Hepatocyte (in vitro differentiated cells): ENCODE data around the gene S100A6.

Experiments used
- EZH2 ChIP-seq: fragments of 200-600 bp; sonication (generic); IDR thresholded peaks from 2 replicates; pipeline ENCODE4 v1.6.1; 2016; ENCODE audit warnings: antibody characterized with exemption, mild to moderate bottlenecking, borderline replicate concordance
- EZH2phosphoT487 ChIP-seq: fragments of 200-600 bp; sonication (generic); IDR thresholded peaks from one replicate; pipeline ENCODE4 v1.6.1; 2018; ENCODE audit warnings: antibody characterized with exemption, mild to moderate bottlenecking, low read depth, moderate library complexity; ENCODE audit not compliant: unreplicated experiment, severe bottlenecking
- TF ChIP-seq, protein P1 (sequence below): fragments of 200-600 bp; sonication (generic); IDR thresholded peaks from 2 replicates; pipeline ENCODE4 v1.5.1; 2016; ENCODE audit warnings: antibody characterized with exemption, mild to moderate bottlenecking; ENCODE audit not compliant: poor library complexity

- TF ChIP-seq, protein P1, sequence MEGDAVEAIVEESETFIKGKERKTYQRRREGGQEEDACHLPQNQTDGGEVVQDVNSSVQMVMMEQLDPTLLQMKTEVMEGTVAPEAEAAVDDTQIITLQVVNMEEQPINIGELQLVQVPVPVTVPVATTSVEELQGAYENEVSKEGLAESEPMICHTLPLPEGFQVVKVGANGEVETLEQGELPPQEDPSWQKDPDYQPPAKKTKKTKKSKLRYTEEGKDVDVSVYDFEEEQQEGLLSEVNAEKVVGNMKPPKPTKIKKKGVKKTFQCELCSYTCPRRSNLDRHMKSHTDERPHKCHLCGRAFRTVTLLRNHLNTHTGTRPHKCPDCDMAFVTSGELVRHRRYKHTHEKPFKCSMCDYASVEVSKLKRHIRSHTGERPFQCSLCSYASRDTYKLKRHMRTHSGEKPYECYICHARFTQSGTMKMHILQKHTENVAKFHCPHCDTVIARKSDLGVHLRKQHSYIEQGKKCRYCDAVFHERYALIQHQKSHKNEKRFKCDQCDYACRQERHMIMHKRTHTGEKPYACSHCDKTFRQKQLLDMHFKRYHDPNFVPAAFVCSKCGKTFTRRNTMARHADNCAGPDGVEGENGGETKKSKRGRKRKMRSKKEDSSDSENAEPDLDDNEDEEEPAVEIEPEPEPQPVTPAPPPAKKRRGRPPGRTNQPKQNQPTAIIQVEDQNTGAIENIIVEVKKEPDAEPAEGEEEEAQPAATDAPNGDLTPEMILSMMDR, result no peak
- TF ChIP-seq EZH2phosphoT487 (no peak), EZH2 (no peak)
These were observed 25.7 kb upstream of the S100A6 start for GRCh38 chr1:153561466-153561985.
